Retinal pigment epithelial cell (primary cell): ENCODE data around the gene DUS2.

Source experiments
- DNase-seq: peaks from one replicate; pipeline ENCODE4 v3.0.0-alpha.2; 2010; ENCODE audit warnings: low read depth
- H3K4me3 ChIP-seq: 2 replicates; pipeline ENCODE4 v1.5.1; 2011; ENCODE audit warnings: mild to moderate bottlenecking, low read length, control low read depth, moderate library complexity
- CTCF ChIP-seq: conservative IDR thresholded peaks from 2 replicates; pipeline ENCODE4 v1.5.1; 2011; ENCODE audit warnings: low read depth, low read length, control low read depth, inconsistent platforms

Gene DUS2

DNA sequence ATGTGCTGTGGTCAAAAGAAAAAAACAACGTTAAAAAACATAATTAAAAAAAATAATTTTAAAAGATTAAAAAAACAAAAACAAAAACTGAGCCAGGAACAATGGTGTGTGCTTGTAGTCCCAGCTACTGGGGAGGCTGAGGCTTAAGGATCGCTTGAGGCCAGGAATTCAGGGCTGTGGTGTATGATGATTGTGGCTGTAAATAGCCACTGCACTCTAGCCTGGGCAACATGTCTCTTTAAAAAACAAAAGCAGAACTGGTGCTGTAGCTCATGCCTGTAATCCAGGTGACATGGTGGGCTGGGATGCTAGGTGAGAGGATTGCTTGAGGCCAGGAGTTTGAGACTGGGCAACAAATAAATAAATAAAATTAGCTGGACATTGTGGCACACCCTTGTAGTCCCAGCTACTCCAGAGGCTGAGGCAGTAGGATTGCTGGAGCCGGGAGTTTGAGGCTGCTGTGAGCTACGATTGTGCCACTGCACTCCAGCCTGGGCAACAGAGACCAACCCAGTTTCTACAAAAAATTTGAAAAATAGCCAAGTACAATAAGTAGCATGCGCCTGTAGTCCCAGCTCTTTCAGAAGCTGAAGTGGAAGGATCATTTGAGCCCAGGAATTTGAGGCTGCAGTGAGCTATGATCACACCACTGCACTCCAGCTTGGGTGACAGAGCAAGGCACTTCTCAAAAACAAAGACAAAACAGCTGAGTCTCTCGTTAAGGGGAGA, 105.7 kb downstream of the DUS2 start:
- TF ChIP-seq CTCF = no peak
- no peak overlapping the region for H3K4me3 ChIP-seq
- peak; percentile 19 for DNase-seq
